NCI-H82 treated with DMSO at 0.1 percent for 48 hours (cell line): ENCODE measurements around the gene CTBP2.
"Not testable (repeated sequence)": the region's sequence is repeated elsewhere in the genome, so short reads cannot be mapped to it uniquely, and the experiment has no call there.

ENCODE experiments used
- DNase-seq: peaks from one replicate; lab custom pipeline; 2025; ENCODE audit not compliant: unreplicated experiment; lab: John Stamatoyannopoulos, UW

CTBP2 gene

DNA sequence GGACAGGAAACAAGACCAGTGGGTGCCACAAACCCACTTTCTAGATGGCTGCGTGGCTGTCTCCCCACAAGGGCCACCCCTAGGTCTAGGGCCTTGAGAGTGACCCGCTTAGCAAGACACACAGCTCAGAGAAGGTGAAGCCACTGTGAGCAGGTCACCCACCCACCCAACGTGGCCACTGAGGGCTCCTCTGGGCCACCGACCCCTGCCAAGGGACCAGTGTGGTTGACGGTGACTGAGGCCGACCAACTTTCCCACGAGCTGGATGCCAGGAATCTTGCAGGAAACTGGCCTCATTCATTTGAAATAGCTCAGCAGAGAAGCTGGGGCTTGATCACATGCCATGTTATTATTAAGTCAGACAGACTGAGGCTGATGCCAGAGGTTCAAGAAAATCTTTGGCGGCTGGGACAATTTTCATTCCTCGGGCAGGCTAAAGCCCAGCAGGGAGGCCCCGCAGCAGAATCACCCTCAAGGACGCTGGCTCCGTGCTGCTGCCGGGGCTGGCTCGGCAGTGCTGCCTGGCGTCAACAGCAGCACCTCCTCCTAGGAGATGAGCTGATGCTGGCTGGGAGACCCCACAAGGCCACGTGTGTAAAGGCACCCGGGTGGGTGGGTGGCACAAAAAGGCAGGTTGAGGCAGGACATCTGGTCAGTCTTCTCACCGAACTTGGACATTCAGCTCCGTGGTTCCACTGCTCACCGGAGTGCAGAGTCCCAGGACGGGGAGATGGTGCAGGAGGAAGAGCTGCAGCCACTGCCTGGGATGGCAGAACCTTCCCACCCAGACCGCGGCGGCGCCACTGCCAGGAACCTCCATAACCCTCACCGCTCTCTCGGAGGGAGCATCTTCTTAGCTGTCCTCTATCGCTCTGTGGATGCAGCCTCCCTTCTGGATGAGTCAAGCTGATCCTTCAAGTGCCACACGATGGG, 160.7 kb downstream of the CTBP2 start:
- DNase-seq, result no peak

DNA sequence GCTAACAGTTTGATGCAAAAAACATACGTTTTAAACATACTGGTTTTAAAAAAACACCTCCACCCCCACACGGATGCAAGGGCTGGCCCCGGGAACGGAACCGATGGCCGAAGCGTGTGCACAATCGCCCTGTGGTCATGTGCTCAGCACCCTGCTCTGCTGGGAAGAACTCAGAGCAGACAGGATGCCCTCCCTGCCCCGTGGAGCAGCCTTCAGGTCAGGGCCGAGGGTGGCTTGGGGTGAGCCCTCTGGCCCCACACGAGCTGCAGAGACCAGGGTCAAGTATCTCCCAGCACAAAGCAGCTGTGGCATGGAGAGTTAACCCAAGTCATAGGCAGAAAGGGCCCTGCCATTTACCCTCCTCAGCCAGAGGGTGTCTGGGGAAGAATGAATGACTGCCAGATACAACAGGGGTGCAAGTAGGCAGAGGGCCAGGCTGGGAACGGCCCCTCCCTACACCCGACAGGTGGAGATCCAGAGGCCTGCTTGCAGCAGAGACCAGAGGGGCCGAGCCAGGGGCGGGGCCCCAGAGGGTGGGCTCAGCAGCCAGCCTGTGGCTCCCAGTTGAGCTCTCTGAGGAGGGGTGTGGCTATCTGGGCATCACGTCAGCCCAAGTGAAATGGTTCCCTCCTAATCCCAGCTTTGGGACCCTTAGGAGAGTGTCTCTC, 161.6 kb downstream of the CTBP2 start:
- DNase-seq, result no peak

DNA sequence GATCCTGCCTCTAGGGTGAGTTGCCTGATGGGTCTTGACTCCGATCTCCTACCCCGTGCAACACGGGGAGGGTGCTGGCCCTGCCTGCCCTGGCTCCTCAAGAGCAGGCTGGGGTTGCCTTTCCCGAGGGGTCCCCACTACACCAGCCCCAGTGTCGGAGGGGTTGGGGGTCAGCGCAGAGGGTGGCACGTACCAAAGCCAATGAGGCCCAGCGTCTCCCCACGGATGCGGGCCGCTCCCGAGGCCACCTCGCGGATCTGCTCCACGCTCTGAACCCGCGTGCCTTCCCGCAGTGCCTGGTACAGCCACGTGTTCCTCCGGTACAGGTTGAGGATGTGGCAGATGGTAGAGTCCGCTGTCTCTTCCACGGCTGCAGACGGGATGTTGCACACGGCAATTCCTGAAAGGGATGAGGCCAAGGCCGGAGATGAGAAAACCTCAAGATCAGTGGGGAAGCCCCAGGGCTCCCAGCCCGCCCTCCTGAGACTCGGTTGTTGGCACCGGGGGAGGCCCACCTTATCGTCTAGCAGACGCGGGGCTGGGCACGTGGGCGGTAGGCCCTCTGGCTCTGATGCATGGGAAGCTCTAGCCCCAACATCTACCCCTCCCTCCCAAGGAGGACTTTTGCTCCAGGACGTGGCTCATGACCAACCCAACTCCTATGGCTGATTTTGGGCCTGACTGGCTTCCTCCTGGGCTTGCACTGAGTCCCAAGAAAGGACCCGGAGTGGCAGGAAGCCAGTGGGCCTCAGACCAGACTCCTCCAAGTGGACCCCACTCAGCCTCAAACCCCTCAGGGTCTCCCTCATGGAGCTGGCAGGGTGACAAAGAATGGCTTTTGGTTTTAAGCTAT, 162.4 kb downstream of the CTBP2 start:
- DNase-seq, result no peak

DNA sequence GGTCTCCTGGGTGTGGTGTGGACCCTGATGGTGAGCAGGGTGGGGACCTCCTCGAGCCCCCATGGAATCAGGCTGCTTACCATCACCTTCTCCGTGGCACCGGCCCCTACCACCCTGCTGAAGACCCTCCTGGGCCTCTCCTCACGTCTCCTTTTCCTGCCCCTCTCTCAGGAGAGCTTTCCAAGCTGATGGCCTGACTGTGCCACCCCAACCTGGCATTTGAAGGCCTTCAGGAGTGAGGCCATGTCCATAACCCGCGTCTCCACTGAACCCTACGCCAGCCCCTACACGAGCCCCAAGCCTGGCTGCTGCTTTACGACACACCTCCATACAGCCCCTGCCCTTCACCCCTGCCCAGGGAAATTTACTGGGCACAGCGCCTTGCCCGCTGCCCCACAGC, 163.1 kb downstream of the CTBP2 start:
- DNase-seq, result no peak

DNA sequence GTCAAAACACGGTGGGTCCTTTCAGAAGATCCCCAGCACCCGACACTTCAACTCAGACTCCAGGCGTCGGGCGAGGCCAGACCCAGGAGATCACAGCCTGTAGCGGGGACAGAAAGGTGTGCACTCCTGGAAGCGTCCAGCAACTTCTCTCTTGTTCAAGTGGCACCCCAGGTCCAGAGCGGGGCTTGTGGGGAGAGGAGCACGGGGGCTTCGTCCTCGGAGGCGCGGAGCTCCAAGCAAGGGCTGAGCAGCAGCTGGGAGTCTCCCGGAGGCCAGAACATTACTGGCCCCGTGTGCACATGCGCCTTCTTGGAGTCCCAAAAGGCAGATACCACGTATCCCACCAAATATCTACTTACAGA, 163.5 kb downstream of the CTBP2 start:
- no peak for DNase-seq

GRCh38 chr10:124996127-124996853, 164.1 kb downstream of the CTBP2 start:
- no peak for DNase-seq

DNA sequence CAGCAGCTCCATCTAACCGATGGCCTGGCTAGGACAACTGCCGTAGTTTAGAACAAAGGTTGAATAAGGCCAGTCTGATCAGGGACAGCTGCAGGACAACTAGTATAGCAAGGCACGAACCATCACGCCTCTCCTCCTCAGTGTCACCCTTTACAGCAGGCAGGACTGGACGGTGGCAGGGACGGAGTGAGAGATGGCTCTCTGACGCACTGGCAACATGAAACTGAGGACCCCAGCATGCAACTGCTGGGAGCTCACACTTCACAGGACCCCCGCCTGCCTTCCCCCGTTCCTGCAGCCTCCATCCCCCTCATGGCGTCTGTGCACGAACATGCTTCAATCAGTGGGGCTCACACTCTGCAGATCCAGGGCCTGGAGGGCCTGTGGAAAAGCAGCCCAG, 164.8 kb downstream of the CTBP2 start:
- no peak for DNase-seq

- DNase-seq, result no peak
Measured at GRCh38 chr10:124994573-124995473, 165.5 kb downstream of the CTBP2 start.

DNA sequence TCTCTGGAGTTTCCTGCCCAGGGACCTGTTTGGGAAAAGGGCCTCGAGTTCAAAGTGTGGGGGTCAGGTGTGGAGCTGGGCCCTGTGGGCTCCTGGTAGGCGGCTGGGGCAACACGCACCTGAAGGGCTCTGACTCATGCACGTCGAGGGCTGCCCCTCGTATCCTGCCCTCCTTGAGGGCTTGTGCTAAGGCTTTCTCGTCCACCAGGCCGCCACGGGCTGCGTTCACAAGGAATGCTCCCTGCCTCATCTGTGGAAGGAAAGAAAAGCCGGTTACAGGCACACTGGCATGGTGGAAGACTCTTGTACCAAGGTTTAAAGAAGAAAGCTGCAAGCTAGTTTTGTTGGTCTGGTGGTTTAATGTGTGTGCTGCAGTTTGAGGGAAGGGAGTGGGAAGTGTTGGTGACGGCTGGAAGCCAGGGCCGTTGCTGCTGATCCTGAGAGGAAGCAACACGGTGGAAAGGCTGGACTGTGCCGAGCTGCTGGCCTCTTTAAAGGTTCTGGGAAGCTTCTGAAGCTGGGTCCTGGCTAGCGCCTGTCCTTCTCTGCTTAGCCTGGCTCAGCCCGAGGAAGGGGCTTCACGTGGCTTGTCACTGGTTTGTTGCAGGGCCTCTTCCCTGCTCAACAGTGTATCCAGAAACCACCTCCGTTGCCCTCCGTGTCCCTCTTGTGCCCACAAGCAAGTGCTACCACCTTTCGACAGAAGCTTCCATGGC, 166.5 kb downstream of the CTBP2 start:
- no peak for DNase-seq

DNA sequence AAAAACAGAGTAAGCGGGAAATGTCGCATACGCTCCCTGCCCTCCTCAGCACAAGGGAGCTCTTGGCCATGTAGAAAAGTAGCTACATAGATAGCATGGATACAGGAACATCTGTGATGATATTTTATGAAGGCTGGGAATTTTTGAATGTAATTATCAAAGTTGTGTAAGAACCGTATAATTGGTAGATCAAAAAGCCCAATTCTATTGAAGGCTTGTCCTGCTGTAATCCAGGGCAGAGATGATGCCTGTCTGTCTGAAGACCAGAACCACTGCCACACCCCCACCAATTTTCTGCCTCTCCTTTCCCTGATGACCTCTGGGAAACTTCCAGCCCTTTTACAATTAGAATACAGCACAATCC, 167.0 kb downstream of the CTBP2 start:
- DNase-seq, result no peak

DNA sequence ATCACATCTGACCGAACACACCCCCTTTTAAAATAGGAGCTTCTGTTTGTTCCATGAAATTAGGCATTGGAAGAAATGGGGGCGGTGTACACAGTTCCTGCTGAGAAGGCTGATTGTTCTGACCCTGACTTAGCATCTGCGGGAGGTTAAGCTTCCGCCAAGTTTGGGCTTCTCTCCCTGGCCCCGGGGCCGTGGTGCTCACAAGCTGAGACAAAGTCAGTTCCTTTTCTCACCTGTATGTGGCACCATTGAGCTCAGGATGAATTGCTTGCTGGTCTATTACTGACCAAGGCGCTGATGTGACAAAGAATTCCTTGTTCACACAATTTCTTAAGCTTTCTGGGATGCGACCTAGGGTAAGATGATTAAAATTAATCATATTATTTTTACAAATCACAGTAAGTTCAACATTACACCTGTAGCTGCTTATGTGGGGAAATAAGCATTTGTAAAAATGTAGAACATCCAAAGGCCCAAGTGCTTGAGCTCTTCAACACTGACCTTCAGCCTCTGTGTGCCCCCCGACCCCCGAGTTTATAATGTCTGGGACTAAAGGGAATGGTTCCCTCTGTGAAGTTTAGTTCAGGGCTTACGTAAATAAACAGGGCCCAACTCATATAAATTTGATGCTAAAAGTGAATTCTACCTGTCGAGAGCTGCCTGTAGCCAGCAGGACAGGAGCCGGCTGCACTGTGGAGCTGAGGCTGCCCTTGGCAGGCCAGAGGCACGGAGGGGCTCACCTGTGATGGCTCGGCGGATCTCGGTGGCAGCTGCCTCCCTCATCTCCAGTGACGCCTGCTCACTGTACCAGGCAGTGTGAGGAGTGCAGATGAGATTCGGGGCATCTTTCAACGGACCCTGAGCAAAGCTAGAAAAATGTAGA, 167.7 kb downstream of the CTBP2 start:
- no peak for DNase-seq

DNA sequence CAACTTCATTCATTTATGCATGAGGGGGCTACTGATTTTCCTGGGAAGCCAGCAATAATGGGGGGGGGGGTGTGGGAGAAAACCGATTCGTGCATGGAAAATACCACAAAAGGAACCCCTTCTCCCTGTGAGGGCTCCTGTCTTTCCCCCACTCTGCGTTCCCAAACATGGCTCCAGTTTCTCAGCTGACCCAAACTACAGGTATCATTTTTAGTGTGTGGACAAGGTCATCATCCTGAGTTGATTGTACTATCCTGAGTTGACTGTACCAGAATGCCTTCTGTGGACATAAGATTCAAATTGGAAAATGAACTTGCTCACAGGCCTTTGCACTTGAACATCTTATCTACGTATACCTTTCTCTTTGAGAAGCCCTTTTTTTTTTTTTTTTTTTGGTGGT, 168.5 kb downstream of the CTBP2 start:
- no peak for DNase-seq

DNA sequence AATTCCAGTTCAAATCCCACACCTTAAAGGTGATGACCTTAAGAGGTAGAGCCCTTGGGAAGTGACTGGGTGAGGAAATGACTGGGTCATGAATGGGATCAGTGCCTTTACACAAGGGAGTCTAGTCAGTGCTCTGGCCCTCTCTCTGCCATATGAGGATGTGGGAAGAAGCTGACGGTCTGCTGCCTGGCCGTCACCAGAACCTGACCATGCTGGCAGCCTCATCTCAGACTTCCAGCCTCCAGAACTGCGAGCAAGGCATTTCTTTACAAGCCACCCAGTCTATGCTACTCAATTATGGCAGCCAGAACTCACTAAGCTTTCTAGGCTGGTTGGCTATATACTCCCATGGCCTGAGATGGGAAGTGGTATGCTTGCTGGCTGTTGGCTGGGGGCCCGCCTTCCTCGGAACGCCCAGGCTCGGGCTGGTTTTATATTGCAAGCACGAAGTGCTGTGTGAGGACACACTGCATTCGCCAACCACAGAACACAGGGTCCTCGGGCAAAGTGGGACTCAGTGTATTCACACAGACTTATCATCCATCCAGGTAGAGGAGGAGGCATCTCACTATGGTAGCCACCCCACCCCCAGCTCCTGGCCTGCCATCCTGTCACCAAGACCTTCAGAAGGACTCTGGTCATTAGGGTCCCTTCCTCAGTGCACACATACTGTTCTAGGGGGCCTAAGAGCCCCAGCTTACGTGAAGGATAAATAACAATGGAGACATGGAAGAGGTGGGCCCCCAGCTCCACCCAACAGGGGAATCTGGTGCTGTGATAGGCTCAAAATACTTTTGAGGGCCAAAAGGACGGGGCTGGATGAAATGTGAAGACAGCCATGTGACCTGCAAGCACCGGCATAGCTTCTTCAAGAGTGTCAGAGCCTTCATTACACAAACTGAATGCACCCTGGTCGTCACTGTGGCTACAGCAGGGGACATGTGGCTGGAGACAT, 169.4 kb downstream of the CTBP2 start:
- no peak for DNase-seq

DNA sequence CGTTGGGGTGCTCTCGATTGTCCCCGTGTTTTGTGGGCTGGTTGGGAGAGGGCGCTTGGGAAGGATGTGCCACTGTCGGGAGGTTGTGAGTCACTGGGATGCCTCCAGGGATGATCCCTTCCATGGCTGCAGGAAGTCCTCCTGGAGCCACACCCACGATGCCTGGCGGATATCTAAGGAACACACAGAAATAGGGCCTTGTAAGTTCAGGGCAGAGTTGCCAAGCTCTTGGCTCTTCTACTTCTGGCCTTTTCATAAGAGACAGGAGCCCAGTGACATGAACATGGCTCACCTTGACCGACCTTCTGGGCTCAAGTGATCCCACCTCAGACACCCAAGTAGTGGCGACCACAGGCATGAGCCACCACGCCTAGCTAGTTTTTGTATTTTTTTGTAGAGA, 170.8 kb downstream of the CTBP2 start:
- no peak for DNase-seq

GRCh38 chr10:124988753-124989152, 171.6 kb downstream of the CTBP2 start:
- not testable (repeated sequence) for DNase-seq

DNA sequence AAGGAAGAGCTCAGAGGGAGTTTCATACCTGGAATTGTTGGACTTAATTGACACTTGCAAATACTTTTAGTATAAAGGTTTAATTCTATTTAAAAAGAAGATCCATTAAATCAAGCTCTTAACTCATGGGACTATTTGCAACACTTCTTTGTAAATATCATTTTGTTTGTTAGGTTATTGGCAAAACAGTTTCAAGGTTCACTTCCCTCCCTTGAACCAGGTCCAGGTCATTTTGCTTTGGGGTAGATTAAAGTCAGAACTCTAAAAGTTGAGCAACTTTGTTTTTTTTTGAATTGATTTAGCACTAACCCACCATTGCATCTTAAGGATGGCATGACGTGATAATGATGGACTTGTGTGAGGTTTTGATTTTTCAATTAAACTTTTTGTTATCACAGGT, 172.6 kb downstream of the CTBP2 start:
- no peak for DNase-seq

- no peak for DNase-seq
Measured at GRCh38 chr10:124985162-124985561, 175.2 kb downstream of the CTBP2 start.
